ENCODE results near the gene MACROD1.

DNA sequence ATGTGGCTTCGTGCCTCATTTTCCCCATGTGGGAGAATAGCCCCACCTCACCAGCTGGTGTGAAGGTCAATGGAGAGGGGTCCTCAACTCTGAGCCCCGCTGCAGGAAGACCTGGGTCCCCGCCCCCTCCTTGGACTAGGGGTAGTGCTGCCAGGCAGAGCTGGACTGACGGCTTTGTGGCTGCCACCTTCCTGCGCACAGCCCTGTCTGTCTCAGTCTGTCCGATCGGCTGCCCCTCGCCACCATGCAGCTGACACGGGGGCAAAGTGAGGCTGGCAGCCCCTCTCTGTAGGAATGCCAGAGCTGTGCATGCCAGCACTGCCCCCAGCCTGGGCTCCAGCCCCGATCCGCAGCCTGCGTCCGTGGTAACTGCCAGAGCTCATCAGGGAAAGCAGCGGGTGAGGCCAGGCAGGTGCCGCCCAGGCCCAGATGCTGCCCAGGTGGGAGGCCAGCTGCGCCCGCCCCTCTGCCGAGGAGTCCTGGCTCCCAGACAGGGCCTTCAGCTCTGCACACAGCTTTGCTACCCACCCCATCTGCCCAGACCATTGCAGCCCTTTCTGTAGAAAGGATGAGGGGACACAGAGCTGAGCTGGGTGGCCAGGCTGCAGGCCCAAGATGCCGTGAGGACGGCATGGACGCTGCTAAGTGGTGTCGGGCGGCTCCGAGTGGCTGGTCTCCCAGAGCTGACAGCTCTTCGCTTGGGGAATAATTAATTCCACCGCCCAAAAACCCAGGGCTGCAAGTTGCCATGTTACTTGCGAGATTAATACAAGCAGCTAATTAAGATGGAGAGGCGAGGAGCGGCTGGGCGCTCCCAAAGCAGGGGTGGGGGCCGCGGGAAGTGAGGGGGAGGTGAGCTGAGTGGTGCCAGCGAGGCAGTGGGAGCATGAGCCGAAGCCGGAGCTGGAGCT lies 149.7 kb downstream of the MACROD1 start:
- no peak for TF ChIP-seq EZH2 (IDR thresholded peaks at IDR 0.05; ENCODE audit: borderline replicate concordance, insufficient read depth, low read depth, low read length, poor library complexity, severe bottlenecking)
- TF ChIP-seq, protein P1, sequence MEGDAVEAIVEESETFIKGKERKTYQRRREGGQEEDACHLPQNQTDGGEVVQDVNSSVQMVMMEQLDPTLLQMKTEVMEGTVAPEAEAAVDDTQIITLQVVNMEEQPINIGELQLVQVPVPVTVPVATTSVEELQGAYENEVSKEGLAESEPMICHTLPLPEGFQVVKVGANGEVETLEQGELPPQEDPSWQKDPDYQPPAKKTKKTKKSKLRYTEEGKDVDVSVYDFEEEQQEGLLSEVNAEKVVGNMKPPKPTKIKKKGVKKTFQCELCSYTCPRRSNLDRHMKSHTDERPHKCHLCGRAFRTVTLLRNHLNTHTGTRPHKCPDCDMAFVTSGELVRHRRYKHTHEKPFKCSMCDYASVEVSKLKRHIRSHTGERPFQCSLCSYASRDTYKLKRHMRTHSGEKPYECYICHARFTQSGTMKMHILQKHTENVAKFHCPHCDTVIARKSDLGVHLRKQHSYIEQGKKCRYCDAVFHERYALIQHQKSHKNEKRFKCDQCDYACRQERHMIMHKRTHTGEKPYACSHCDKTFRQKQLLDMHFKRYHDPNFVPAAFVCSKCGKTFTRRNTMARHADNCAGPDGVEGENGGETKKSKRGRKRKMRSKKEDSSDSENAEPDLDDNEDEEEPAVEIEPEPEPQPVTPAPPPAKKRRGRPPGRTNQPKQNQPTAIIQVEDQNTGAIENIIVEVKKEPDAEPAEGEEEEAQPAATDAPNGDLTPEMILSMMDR (IDR thresholded peaks at IDR 0.05) = no peak

All from B cell (primary cell).